Measurements from ENCODE around the gene KDR. TPM values are rescaled to one million over a fixed set of nuclear protein-coding genes. Genes with fewer than 3 reads are reported as not detected.

Gene KDR
- total and polyA plus RNA-seq, 2 donors (not counting 1 experiment from before 2014, with no cell fraction given) = not detected

- H2AFZ ChIP-seq (ENCODE audit: insufficient read depth, low read depth, low read length, poor library complexity, severe bottlenecking) = no peak overlapping the region
- H3K4me3 ChIP-seq (ENCODE audit: control extremely low read depth in 1 of 5, extremely low read depth in 1 of 5, insufficient read depth in 1 of 5, low read depth in 2 of 5, low read length in 4 of 5) = no peak overlapping the region
- H3K4me2 ChIP-seq (replicated peaks; ENCODE audit: low read depth, low read length, poor library complexity, severe bottlenecking) = no peak overlapping the region
- CTCF ChIA-PET = no interaction called here
- H4K20me1 ChIP-seq (ENCODE audit: control insufficient read depth, insufficient read depth, low read length, poor library complexity, severe bottlenecking) = no peaks in the 10 kb centered on the region
- Mint-ChIP-seq H3K4me1 (no peaks in the 10 kb centered on the region), H3K27me3 (no peaks in the 10 kb centered on the region), H3K27ac (no peak overlapping the region), H3K9me3 (ENCODE audit: insufficient read depth) (no peaks in the 10 kb centered on the region), H3K4me3 (no peak overlapping the region)
- no peak for ATAC-seq (ENCODE audit: low read depth)
- WGBS (ENCODE audit: insufficient coverage) = 80% methylated on average over 1 of the region's 4 CpGs
- H3K36me3 ChIP-seq (replicated peaks in 1 of 2; ENCODE audit: control extremely low read depth in 1 of 2, control insufficient read depth in 1 of 2, extremely low read depth in 1 of 2, insufficient read depth in 2 of 2, low read length in 1 of 2) = no peaks in the 10 kb centered on the region
- H3K27me3 ChIP-seq (replicated peaks in 1 of 4; ENCODE audit: control extremely low read depth in 1 of 4, control insufficient read depth in 3 of 4, insufficient read depth in 4 of 4, low read length in 3 of 4) = no peaks in the 10 kb centered on the region
- no peak for DNase-seq
- POLR2A ChIA-PET = no interaction called here
- no peaks in the 10 kb centered on the region for H3K79me2 ChIP-seq (ENCODE audit: control insufficient read depth, insufficient read depth, low read length)
- H3K9ac ChIP-seq (ENCODE audit: low read length) = no peak overlapping the region
- H3K9me3 ChIP-seq (ENCODE audit: control extremely low read depth in 1 of 3, control insufficient read depth in 2 of 3, insufficient read depth in 1 of 3, low read length in 2 of 3) = no peaks in the 10 kb centered on the region
- intact Hi-C loops (cut with micrococcal nuclease) = no loop called here
- TF ChIP-seq EZH2 (IDR thresholded peaks at IDR 0.05; ENCODE audit: borderline replicate concordance, insufficient read depth, low read depth, low read length, poor library complexity, severe bottlenecking) (no peak), CTCF (IDR thresholded peaks at IDR 0.05) (no peak)
- no peak overlapping the region for H3K27ac ChIP-seq (ENCODE audit: low read length in 2 of 2)
- H3K4me1 ChIP-seq (ENCODE audit: control insufficient read depth in 2 of 2, insufficient read depth in 2 of 2, low read length in 2 of 2) = no peaks in the 10 kb centered on the region
Measured at GRCh38 chr4:55096619-55097018, 28.8 kb downstream of the KDR start.

GRCh38 chr4:55096045-55096444 lies 29.4 kb downstream of the KDR start:
- Histone ChIP-seq H3K27me3 (replicated peaks in 1 of 4; ENCODE audit: control extremely low read depth in 1 of 4, control insufficient read depth in 3 of 4, insufficient read depth in 4 of 4, low read length in 3 of 4) (no peaks in the 10 kb centered on the region), H3K27ac (ENCODE audit: low read length in 2 of 2) (no peak overlapping the region), H2AFZ (ENCODE audit: insufficient read depth, low read depth, low read length, poor library complexity, severe bottlenecking) (no peak overlapping the region), H3K9ac (ENCODE audit: low read length) (no peak overlapping the region), H3K4me2 (replicated peaks; ENCODE audit: low read depth, low read length, poor library complexity, severe bottlenecking) (no peak overlapping the region), H3K36me3 (replicated peaks in 1 of 2; ENCODE audit: control extremely low read depth in 1 of 2, control insufficient read depth in 1 of 2, extremely low read depth in 1 of 2, insufficient read depth in 2 of 2, low read length in 1 of 2) (no peaks in the 10 kb centered on the region), H3K9me3 (ENCODE audit: control extremely low read depth in 1 of 3, control insufficient read depth in 2 of 3, insufficient read depth in 1 of 3, low read length in 2 of 3) (no peaks in the 10 kb centered on the region), H3K4me3 (ENCODE audit: control extremely low read depth in 1 of 5, extremely low read depth in 1 of 5, insufficient read depth in 1 of 5, low read depth in 2 of 5, low read length in 4 of 5) (no peak overlapping the region), H4K20me1 (ENCODE audit: control insufficient read depth, insufficient read depth, low read length, poor library complexity, severe bottlenecking) (no peaks in the 10 kb centered on the region), H3K79me2 (ENCODE audit: control insufficient read depth, insufficient read depth, low read length) (no peaks in the 10 kb centered on the region), H3K4me1 (ENCODE audit: control insufficient read depth in 2 of 2, insufficient read depth in 2 of 2, low read length in 2 of 2) (no peaks in the 10 kb centered on the region)
- H3K4me1 Mint-ChIP-seq = no peaks in the 10 kb centered on the region
- ATAC-seq (ENCODE audit: low read depth) (no peak), DNase-seq (no peak)
- TF ChIP-seq CTCF (IDR thresholded peaks at IDR 0.05) (no peak), EZH2 (IDR thresholded peaks at IDR 0.05; ENCODE audit: borderline replicate concordance, insufficient read depth, low read depth, low read length, poor library complexity, severe bottlenecking) (no peak)
- ChIA-PET POLR2A (no interaction called here), CTCF (no interaction called here)
- intact Hi-C loops (cut with micrococcal nuclease) = no loop called here
- H3K4me3 Mint-ChIP-seq = no peak overlapping the region
- no peaks in the 10 kb centered on the region for H3K9me3 Mint-ChIP-seq (ENCODE audit: insufficient read depth)
- no CpG with 5 or more reads among the region's 3 CpGs for WGBS (ENCODE audit: insufficient coverage)
- H3K27me3 Mint-ChIP-seq = no peaks in the 10 kb centered on the region
- H3K27ac Mint-ChIP-seq = no peak overlapping the region

All from B cell (primary cell).